Hematopoietic multipotent progenitor cell treated with erythropoietin and hydrocortisone succinate and interleukin-3 and kit ligand, for 4 days (in vitro differentiated cells): ENCODE data around the gene GALNT9.
"Not testable (repeated sequence)": the region's sequence is repeated elsewhere in the genome, so short reads cannot be mapped to it uniquely, and the experiment has no call there.

Source experiments
- DNase-seq: peaks from one replicate; pipeline ENCODE4 v3.0.0-alpha.2; 2015

Gene GALNT9

DNA sequence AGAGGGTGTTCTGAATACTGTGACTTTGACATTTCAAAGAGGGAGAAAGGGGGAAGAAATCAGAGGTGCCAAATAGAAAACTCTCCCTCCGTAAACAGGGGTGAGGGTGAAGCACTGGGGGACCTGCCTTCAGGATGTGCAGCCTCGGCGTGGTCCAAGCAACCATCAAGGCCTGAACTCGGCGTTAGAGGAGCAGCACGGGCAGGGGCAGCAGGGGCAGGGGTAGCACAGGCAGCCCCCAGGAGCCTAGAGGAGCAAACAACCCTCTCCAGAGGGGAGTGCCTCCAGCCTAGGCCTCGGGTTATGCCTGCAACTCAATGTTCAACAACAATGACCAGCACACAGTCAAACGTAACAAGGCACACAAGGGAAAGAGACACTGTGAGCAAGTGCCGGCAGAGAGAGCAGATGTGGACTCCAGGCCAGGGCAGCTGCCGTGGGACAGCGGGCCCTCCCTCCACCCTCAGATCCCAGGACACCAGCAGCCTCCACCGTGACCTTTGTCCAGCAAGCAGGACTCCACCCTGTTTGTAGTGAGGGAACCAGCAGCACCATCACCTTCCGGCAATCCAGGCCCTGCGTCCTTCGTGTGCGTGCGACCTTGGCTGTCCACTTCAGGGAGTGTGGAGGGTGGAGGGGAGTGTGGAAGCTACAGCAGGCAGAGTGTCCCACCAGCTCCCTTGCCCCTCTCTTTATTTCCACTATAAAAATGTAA, 18.0 kb downstream of the GALNT9 start:
- DNase-seq: no peak

DNA sequence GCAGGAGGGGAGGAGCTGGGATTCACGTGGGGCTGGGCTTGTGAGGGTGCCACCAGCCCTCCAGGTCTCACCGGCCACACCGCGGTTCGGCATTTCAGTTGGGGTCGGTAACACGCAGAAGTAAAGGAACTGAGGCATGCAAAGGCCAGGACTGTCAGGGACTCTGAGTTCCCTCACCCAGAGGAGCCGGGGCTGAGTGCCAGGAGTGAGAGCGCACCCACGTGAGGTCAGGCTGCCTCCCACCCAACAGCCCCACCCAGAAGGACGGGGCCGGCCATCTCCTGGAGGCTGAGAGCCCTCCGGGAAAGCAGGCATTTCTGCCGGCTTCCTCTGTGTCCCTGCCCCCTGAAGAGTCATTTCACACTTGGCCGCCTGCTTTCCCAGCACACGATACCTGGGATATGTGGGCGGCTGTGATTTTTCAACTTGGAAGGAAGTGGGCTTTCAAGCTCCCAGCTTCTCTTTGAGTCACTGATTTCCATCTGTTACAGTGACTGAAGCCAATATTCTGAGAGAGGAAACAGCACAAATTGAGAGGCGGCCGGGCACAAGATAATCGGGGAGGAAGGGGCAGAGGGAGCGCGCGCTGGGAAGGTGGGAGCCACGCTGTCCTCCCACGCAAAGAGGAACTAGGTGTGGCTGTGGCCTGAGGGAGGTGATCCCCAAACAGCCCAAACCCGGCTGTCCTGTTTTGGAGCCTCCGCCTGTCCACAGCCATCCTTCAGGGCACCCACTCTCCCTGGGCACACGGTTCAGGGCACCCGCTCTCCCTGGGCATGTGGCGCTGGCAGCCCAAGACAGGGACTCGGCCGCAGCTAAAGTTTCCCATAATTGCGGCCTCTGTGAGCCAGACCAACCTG, 19.0 kb downstream of the GALNT9 start:
- DNase-seq: no peak

DNA sequence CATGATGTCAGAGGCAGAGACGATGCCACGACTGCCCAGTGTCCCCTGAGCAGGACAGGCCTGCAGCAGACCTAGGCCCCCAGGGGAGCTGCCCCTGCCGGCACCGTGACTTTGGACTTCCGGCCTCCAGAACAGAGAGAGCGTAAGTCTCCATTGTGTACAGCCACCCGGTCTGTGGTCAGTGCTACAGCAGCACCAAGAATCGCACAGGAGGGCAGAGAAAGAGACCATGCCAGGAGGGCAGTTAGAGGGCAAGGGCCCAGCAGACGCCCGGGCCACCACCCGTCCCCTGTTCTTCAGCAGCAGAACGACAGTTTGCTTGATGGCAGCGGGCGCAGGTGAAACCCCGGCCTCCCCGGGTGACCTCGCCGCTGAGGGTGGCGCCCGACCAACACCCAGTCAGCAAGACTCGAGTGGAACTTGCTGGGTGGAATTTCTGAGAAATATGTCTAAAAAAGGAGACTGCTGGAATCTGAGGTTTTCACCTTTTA, 19.7 kb downstream of the GALNT9 start:
- DNase-seq: no peak

DNA sequence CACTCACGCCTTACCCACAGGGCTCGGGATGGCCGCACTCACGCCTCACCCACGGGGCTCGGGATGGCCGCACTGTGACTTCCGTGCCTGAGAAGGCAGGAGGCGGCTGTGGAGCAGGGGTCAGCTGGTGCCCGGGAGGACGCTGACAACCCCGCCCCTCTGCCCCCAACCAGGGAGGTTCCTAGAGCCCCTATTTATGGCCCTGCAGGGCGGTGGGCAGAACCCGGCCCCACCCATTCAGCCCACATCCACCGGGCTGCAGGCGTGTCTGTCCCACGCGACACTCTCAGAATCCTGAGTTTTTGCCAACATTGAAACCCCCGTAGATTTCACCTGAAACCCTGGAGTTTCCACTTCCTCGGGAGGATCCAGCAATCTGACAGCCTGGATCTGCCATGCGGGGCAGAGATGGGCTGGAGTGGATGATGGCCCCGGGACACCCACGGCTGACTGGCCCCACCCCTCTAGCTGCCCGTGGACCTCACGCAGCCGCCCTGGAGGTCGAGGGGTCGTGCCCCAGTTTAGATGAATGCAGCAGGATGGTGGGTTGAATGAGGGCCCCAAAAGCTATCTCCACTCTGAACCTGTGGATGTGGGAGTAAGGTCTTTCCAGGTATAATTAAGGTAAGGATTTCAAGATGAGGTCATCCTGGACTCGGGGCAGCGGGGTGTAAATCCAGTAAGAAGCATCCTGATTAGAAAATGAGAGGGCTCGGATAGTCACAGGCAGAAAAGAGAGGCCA, 20.4 kb downstream of the GALNT9 start:
- no peak for DNase-seq

DNA sequence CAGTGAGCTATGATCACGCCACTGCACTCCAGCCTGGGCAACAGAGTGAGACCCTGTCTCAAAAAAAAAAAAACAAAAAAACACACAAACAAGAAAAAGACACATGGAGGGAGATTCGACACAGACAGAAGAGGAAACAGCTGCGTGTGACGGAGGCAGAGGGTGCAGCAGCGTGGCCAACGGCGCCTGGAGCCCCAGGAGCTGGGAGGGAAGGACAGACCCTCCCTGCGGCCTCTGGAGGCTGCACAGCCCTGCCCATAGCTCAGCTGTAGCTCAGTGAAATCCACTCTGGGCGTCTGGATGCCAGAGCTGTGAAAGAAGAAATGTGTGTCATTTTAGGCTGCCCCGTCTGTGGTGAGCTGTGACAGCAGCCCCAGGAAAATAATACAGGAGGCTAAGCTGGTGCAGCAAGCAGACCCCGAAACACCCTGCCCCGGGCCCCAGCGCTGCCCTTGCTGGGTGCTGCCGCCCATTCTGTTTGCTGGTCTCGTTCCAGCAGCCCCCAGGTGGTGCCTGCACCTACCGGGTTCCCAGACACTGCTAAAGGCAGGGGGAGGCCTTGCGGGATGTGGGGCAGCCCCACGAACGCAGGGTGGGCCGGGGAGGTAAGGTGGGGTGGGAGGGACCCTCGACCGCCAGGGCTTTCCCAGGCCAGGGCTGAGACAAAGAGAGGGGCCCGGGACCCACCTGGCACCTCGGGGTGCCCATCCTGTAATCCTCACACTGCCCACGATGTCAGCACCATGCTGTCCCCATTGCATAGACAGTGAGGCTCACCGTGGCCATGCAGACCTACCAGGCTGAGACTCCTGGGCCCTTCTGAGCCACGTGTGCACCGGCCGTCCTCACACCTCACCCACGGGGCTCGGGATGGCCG, 21.2 kb downstream of the GALNT9 start:
- DNase-seq: no peak

DNA sequence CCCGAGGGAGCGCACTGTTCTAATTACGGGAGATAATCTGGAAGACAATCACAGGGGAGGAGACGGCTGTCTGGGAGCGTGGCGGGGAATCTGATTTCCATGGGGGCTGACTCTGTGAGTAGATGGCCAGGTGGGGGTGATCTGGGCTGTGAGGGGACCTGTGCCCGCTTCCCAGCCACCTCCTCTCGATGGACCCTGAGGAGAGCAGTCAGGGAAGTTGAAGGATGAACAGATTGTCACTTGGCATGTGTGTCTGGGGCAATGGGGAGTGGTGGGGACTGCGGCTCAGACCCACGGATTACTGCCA, 22.6 kb downstream of the GALNT9 start:
- no peak for DNase-seq

DNA sequence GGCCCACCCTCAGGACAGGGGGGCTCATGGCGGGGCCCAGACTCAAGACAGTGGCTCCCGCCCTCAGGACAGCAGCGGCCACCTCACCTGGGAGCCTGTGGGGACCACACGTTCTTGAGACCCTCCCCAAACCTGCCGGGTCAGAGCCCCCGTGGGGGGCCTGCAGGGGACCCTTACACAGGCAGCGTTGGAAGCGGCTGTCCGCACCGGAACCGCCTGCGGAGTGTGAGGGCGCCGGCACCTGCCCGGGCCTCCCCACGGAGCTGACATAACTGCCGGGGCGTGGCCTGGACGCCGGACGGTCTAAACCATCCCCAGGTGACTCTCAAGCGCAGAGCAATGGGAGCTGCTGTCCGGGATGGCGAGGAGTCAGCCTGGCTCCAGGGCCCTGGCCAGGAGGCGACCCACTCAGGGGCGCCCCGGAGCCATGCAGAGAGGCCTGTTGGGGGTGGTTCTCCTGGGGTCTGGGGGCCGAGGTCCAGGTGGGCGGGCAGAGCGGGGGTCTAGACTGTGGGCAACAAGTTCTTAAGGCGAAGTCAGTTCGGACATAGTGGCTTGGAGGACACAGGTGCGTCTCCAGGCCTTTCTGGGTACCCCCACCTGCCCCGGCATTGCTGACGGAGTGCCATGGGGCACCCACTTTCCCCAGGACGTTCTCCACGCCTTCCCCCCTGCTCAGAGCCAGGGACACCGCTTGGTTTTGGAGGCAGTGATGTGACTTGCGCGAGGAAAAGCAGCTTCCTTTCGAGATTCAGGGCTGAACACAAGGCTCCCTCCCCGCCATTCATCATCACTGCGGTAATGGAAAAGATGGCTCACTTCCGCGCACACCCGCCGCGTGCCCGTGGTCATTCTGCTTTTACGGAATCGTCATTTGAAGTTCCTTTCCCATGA, 23.2 kb downstream of the GALNT9 start:
- DNase-seq: no peak

GRCh38 chr12:132305560-132305966, 23.8 kb downstream of the GALNT9 start:
- no peak for DNase-seq

DNA sequence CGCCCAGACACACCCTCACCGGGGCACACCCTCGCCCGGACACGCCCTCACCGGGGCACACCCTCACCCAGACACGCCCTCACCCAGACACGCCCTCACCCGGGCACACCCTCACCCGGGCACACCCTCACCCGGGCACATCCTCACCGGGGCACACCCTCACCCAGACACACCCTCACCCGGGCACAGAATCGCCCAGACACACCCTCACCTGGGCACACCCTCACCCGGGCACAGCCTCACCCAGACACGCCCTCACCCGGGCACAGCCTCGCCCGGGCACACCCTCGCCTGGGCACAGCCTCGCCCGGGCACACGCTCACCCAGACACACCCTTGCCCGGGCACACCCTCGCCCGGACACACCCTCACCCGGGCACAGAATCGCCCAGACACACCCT, 24.5 kb downstream of the GALNT9 start:
- DNase-seq: not testable (repeated sequence)

- DNase-seq: not testable (repeated sequence)
Observed at GRCh38 chr12:132303853-132304373, 25.5 kb downstream of the GALNT9 start.

GRCh38 chr12:132302466-132303358, 26.7 kb downstream of the GALNT9 start:
- no peak for DNase-seq

GRCh38 chr12:132300789-132301722, 28.3 kb downstream of the GALNT9 start:
- no peak for DNase-seq

- DNase-seq: no peak
Observed at GRCh38 chr12:132296063-132296462, 33.3 kb downstream of the GALNT9 start.

GRCh38 chr12:132295561-132295960, 33.8 kb downstream of the GALNT9 start:
- DNase-seq: not testable (repeated sequence)

DNA sequence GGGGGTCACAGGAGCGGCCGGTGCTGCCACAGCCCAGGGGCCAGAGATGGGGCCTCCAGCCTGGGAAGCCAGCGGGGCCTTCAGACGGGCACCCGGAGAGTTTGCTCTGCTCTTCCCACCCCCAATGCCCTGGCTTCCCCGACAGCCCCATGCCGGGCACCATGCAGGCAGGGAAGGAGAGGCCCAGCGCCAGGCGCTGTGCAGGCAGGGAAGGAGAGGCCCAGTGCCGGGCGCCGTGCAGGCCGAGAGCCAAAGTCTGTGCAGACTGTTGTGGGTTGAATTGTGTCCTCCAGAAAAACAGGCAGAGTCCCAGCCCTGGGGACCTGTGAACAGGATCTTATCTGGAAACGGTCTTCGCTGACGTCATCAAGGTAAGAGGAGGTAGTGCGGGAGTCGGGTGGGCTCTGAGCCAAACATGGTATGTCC, 34.3 kb downstream of the GALNT9 start:
- DNase-seq: no peak

DNA sequence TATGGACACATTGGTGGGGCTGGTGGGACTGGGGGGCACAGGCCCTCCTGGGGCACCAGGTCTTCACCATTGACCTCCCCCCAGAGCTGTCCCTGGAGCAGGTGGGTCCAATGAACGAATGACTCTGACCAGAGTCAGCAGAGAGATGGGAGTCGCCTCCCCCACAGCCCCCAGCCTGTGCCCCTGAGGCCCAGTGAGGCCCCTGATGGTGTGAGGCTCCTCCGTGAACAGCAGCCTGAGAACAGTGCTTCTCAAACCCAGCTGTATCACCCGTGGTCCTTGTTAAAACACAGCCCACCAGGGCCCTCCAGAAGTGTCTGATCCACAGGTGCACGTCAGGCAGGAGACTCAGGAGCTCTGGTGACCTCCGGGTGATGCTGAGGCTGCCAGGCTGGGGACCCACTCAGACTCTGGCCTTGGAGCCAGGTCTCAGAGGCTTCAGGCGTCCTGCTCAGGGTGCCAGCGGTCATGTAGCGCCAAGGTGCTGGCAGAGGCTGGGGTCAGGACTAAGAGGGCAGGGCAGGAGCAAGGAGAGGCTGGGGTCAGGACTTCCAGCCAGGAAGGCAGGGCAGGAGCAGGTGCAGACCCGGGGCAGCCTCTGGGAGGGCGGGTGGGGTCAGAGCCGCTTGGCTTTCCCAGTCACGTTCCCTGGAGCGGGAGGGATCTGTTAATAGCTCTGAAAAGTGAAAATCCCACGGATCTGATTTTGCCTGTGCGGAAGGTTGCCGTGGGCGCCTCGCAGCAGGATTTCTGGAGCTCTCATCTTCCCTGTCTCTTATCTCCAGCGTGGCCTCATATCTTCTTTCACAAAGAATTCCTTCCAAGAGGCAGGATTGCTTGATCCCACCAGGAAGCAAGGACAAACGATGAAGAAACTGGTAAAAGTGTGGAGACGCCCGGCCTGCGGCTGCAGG, 35.0 kb downstream of the GALNT9 start:
- DNase-seq: no peak
